PC-9 (cell line): Measurements from ENCODE around the gene RPL14.

Experiments
- EZH2 ChIP-seq: fragments of 200-600 bp; sonication (generic); IDR thresholded peaks from 2 replicates; pipeline ENCODE4 v1.8.0; 2017; ENCODE audit warnings: antibody characterized with exemption, low read depth
- TF ChIP-seq, protein P1 (sequence below): fragments of 200-600 bp; sonication (generic); conservative IDR thresholded peaks from 2 replicates; pipeline ENCODE4 v1.6.1; 2017; ENCODE audit warnings: mixed run types, antibody characterized with exemption, mild to moderate bottlenecking, moderate library complexity

DNA sequence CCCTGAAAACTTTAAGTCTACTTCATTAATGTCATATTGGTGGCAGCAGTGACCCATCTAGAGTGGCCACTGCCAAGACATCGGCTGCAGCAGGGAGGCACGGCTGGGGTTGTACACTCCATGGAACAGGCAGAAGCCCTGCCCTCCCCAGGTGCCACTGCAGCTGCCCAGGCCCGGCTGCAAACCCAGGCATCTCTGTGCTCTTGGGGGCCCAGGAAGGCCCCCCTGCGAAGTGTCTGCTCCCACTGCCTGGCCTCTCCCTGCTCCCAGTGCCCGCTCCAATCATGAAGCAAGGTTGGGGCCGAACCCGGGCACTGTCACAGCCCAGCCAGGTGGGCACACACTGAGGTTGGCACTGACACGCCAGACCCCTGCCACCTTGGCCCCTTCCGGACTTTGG is 12.1 kb upstream of the RPL14 start:
- no peak for TF ChIP-seq EZH2
- TF ChIP-seq, protein P1, sequence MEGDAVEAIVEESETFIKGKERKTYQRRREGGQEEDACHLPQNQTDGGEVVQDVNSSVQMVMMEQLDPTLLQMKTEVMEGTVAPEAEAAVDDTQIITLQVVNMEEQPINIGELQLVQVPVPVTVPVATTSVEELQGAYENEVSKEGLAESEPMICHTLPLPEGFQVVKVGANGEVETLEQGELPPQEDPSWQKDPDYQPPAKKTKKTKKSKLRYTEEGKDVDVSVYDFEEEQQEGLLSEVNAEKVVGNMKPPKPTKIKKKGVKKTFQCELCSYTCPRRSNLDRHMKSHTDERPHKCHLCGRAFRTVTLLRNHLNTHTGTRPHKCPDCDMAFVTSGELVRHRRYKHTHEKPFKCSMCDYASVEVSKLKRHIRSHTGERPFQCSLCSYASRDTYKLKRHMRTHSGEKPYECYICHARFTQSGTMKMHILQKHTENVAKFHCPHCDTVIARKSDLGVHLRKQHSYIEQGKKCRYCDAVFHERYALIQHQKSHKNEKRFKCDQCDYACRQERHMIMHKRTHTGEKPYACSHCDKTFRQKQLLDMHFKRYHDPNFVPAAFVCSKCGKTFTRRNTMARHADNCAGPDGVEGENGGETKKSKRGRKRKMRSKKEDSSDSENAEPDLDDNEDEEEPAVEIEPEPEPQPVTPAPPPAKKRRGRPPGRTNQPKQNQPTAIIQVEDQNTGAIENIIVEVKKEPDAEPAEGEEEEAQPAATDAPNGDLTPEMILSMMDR = no peak
